Prostate gland (tissue), 2 donors: Measurements from ENCODE around the gene CRHBP. TPM values are rescaled to one million over a fixed set of nuclear protein-coding genes. Genes with fewer than 3 reads are reported as not detected.

Experiments
- DNase-seq: peaks from one replicate; pipeline ENCODE4 v3.0.0-alpha.2; 2019; ENCODE audit warnings: low spot score
- H3K27ac ChIP-seq, 2 donors: fragments of 200-600 bp; sonication (generic); 2 replicates each; pipeline ENCODE4 v1.5.1; 2017 to 2019
- H3K27me3 ChIP-seq: fragments of 200-600 bp; sonication (generic); replicated peaks from 2 replicates; pipeline ENCODE4 v1.5.1; 2019; ENCODE audit not compliant: insufficient read depth
- H3K36me3 ChIP-seq, 2 donors: fragments of 200-600 bp; sonication (generic); 1 replicate in 1 of 2; 2 replicates in 1 of 2; pipeline versions ENCODE4 v1.5.1 to v1.8.1; 2017 to 2019
- H3K4me1 ChIP-seq: fragments of 200-600 bp; sonication (generic); replicated peaks from 2 replicates; pipeline ENCODE4 v1.5.1; 2019
- H3K4me3 ChIP-seq, 2 donors: fragments of 200-600 bp; sonication (generic); 2 replicates each; pipeline ENCODE4 v1.5.1; 2017 to 2019
- H3K9me3 ChIP-seq: fragments of 200-600 bp; sonication (generic); 2 replicates; pipeline ENCODE4 v1.5.1; 2017
- POLR2A ChIP-seq: fragments of 450-650 bp; IDR thresholded peaks from one replicate; pipeline ENCODE4 v1.6.1; 2016; ENCODE audit warnings: antibody characterized with exemption, mild to moderate bottlenecking
- POLR2AphosphoS5 ChIP-seq: sonication (generic); formaldehyde crosslinking; IDR thresholded peaks from one replicate; pipeline ENCODE4 v1.6.1; 2017; ENCODE audit warnings: antibody characterized with exemption
- WGBS: methylation state at CpG from one replicate; pipeline ENCODE4 v1.1.5; 2018; 5-methylcytosine and 5-hydroxymethylcytosine counted together
- intact Hi-C: fragments of 100-400 bp; cut with DNase I; formaldehyde crosslinking; loops from one replicate; pipeline ENCODE4 v1.14.2; 2022
- total RNA-seq, 2 donors: library from RNA; depleted of rRNA; stranded (reverse); fragments of >200 nt; gene quantifications; one replicate each; pipeline ENCODE4 v1.1.0, GENCODE V29; 2016
- TF ChIP-seq, protein P1 (sequence below), 4 experiments: fragments of 200-600 bp in 2 of 4; fragments of 450-650 bp in 2 of 4; sonication (generic) in 2 of 4; IDR thresholded peaks; 1 replicate in 3 of 4; 2 replicates in 1 of 4; pipeline ENCODE4 v1.5.1; 2016 to 2019; ENCODE audit warnings: antibody characterized with exemption in 4 of 4, mild to moderate bottlenecking in 2 of 4, moderate library complexity in 2 of 4

Gene CRHBP
- total RNA-seq, 2 donors from 2014 or later, result 0.91 to 5.0 TPM

DNA sequence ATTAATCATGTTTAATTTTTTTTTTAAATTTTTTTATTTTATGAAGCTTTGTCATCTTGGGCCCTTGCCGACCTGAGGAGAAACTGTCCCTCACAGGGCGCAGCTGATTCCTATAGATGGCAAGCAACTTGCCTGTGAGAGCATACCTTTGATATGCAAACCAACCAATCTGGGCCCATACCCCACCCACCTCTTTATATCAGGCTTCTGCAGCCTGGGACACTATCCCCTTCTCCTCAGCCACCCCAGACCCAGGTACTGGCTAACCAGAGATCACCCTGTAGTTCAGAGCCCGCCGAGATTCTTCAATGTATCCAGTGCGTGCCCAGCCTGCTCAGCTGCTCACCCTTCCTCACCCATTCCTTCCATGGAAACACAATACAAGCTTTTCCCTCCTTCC lies 58.7 kb downstream of the CRHBP start:
- H3K27ac ChIP-seq, result no peak overlapping the region
- DNase-seq, result no peak
- TF ChIP-seq POLR2A (no peak), POLR2AphosphoS5 (no peak)
- TF ChIP-seq, protein P1, sequence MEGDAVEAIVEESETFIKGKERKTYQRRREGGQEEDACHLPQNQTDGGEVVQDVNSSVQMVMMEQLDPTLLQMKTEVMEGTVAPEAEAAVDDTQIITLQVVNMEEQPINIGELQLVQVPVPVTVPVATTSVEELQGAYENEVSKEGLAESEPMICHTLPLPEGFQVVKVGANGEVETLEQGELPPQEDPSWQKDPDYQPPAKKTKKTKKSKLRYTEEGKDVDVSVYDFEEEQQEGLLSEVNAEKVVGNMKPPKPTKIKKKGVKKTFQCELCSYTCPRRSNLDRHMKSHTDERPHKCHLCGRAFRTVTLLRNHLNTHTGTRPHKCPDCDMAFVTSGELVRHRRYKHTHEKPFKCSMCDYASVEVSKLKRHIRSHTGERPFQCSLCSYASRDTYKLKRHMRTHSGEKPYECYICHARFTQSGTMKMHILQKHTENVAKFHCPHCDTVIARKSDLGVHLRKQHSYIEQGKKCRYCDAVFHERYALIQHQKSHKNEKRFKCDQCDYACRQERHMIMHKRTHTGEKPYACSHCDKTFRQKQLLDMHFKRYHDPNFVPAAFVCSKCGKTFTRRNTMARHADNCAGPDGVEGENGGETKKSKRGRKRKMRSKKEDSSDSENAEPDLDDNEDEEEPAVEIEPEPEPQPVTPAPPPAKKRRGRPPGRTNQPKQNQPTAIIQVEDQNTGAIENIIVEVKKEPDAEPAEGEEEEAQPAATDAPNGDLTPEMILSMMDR (IDR thresholded peaks at IDR 0.05), result no peak
- no peaks in the 10 kb centered on the region for H3K36me3 ChIP-seq
- WGBS, result 75% methylated on average over 5 of the region's 5 CpGs
- intact Hi-C loops, result no loop called here
- no peaks in the 10 kb centered on the region for H3K9me3 ChIP-seq
- no peaks in the 10 kb centered on the region for H3K4me1 ChIP-seq
- no peak overlapping the region for H3K4me3 ChIP-seq
- H3K27me3 ChIP-seq, result no peaks in the 10 kb centered on the region

DNA sequence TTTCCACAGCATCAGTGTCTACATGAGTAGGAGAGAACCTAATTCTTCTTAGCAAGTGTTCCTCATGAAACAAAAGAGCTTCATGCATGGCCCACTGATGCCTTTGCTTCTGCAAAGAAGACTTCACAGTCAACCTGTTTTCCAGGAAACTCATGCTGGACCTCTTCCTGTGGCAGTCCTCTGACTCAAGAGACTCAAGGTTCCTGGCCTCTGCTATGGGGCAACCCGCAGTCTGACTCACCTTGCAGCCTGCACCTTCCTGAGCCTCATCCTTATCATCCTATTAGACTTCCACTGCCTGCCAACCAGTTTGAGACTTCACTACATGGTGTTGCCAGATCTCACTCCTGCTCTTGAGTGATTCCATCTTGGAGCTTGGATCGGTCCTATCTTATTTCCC lies 59.8 kb downstream of the CRHBP start:
- WGBS, result 87% methylated on average over 2 of the region's 2 CpGs
- no peak for DNase-seq
- H3K4me1 ChIP-seq, result no peaks in the 10 kb centered on the region
- no peak overlapping the region for H3K27ac ChIP-seq
- no peaks in the 10 kb centered on the region for H3K9me3 ChIP-seq
- intact Hi-C loops, result no loop called here
- H3K4me3 ChIP-seq, result no peak overlapping the region
- no peaks in the 10 kb centered on the region for H3K27me3 ChIP-seq
- TF ChIP-seq POLR2AphosphoS5 (no peak), POLR2A (no peak)
- TF ChIP-seq, protein P1 (IDR thresholded peaks at IDR 0.05), result no peak
- no peaks in the 10 kb centered on the region for H3K36me3 ChIP-seq

DNA sequence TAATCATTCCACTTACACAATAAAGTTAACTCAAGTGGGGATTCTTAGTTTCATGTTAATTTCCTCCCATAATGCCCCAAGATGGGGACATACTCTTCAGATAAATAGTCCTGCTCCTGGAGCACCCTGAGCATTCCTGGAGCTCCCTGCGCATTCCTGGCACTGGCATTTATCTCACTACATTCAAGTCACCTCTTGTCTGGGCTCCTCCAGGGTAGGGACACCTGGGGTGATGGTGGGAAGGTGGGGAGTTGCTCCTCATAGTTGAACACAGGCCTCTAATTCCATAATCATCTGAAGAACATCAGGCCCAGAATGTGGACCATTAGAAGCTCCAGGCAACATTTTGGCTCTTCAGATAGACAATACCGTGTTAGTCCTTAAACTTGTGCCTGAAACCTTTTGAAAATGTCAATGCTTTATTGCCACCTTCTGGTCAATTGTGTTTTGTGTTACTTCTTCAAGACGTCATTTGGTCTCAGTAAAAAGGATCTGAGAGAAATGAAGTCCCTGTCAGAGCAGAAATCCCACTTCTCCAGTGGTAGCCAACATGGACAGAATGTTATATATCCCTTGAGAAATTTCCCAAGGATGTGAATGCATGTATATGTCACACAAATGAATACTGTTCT lies 63.2 kb downstream of the CRHBP start:
- Histone ChIP-seq H3K36me3 (no peaks in the 10 kb centered on the region), H3K9me3 (no peaks in the 10 kb centered on the region), H3K27ac (no peak overlapping the region), H3K4me3 (no peak overlapping the region), H3K4me1 (no peaks in the 10 kb centered on the region), H3K27me3 (no peaks in the 10 kb centered on the region)
- 26% methylated on average over 3 of the region's 3 CpGs for WGBS
- intact Hi-C loops, result no loop called here
- no peak for DNase-seq
- TF ChIP-seq, protein P1 (IDR thresholded peaks at IDR 0.05), result peak in 3 of 4 experiments; percentile 35 to 45 (median 44)
- TF ChIP-seq POLR2AphosphoS5, result no peak

DNA sequence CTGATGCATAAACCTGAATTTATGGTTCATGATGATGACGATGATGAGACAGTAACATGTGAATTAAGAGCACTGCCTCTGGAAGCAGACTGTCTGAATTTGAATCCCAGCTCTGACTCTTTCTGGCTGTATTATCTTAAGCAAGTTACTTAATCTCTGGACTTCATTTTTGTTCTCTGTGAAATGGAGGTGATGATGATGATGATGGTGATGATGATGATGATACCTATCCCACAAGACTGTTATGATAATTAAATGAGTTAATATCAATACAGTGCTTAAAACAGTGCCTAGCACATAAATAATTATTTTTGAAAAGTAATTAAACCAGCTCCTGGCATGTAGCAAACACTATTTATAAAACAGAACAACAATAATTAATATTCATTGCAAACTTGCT lies 64.1 kb downstream of the CRHBP start:
- no peak overlapping the region for H3K27ac ChIP-seq
- no peaks in the 10 kb centered on the region for H3K27me3 ChIP-seq
- H3K36me3 ChIP-seq, result no peaks in the 10 kb centered on the region
- 84% methylated on average over 1 of the region's 1 CpG for WGBS
- no peaks in the 10 kb centered on the region for H3K4me1 ChIP-seq
- intact Hi-C loops, result no loop called here
- H3K4me3 ChIP-seq, result no peak overlapping the region
- no peaks in the 10 kb centered on the region for H3K9me3 ChIP-seq
- TF ChIP-seq POLR2A, result no peak
- no peak for TF ChIP-seq POLR2AphosphoS5
- TF ChIP-seq, protein P1 (IDR thresholded peaks at IDR 0.05), result no peak
- no peak for DNase-seq

DNA sequence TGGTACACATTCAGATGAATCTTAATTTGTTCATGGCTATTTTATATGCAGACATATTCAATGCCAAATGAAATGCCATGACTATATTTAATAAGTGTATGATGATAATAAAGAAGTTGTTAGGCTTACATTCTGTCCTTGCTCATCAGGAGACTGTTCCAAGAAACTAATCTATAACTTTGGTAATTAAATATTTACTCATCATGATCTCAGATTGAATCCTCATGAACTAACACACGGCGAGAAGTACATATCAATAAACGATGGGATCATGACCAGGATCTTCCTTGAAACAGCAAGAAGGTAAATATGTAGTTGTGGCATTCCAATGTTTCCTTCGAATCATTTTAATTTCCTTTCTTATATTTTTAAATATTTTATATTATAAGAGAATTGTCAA lies 64.8 kb downstream of the CRHBP start:
- H3K36me3 ChIP-seq, result no peaks in the 10 kb centered on the region
- no peaks in the 10 kb centered on the region for H3K27me3 ChIP-seq
- no peak for TF ChIP-seq POLR2AphosphoS5
- TF ChIP-seq, protein P1 (IDR thresholded peaks at IDR 0.05), result no peak
- no peaks in the 10 kb centered on the region for H3K4me1 ChIP-seq
- H3K27ac ChIP-seq, result no peak overlapping the region
- intact Hi-C loops, result no loop called here
- WGBS, result 46% methylated on average over 4 of the region's 4 CpGs
- no peak for DNase-seq
- no peak overlapping the region for H3K4me3 ChIP-seq
- no peaks in the 10 kb centered on the region for H3K9me3 ChIP-seq
